T-helper 22 cell (primary cell): ENCODE measurements around the gene RTL10.
"Not testable (repeated sequence)": the region's sequence is repeated elsewhere in the genome, so short reads cannot be mapped to it uniquely, and the experiment has no call there.

ENCODE experiments used
- DNase-seq: peaks from one replicate; pipeline ENCODE4 v3.0.0-alpha.2; 2020; ENCODE audit warnings: low read depth

Gene RTL10

DNA sequence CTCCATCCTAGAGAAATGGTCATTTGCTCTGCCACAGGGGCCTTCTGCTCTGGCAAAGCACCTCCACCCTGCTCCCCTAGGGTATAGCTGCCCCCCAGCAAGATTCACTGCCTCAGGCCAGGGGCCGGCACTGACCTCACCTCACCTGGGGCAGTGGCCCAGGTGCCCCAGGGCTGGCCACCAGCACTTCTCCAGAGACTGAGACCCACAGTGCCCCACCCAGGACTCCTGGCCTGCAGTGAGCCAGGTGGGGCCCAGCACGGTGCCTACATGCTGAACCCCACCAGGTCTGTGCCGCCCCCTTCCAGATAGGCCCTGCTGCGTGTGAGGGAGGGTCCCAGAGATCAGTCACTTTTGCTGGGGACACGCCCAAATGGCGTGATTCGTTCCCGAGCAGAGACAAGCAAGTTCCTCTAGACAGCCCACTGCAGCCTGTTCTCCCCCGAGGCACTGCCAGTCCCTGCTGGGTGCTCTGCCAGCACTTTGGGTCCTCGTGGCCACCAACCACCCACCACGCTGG lies 10.8 kb downstream of the RTL10 start:
- DNase-seq: no peak

DNA sequence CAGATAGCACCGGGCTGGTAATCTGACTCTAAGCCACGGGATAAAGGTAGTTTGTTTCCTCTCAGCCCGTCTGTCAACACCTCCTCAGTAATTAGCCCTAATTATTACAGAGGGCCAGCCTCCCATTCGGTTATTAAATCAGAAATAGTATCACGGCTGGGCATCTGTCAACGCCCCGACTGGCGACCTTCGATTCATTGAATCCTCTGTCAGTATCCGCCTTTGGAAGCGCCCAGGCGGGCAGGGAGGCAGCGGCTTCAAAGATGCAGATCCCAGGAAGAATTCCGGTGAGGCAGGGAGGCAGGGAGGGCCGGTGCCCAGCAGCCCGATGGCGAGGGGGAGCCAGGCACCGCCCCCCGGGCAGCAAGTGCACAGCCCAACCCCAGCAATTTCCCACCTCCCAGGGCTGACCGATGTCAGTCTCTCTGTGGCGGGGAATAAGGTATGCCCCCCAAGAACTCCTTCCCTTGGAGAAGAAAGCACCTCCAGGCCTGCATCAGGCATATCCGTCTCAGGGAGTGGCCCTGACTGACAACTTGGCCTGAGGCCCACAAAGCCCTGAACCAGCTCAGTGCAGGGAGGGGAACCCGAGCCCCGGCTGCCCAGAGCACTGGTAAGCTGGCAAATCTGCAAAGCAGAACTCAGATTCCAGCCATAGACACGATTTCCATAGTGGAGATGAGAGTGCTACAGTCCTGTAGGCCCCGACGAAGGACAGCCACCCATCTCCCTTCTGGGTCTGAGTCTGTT lies 11.4 kb downstream of the RTL10 start:
- no peak for DNase-seq

DNA sequence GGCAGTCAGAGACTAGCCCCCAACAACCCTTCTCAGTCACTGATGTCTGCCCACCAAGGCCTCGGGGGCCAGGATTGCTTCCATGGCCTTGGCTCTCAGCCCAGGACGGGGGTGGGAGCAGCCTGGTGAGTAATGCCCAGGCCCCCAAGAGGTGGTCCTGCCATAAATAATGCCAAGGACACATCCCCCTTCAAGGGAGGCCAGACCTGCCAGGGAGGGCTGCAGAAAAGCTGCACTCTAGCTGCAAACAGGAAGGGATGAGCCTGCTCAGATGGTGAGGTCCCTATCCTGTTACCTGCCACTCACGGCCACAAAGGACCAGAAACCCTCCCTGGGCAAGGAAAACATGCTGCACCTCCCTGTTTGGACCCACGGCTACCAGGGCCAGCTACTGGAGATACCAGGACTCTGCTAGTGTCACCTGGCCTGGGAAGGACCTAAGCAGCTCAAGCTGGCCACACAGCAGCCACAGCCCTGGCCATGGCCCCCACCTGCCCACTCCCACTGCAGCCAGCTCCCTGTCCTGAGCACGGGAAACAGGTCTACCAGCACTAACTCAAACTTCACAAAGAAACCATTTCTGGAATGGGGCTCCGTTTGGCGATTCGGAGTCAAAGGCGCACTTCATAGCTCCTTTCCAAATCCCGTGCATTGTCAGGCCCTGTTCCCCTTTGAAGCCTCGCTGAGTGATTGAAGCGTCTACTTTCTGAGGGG lies 12.1 kb downstream of the RTL10 start:
- no peak for DNase-seq

DNA sequence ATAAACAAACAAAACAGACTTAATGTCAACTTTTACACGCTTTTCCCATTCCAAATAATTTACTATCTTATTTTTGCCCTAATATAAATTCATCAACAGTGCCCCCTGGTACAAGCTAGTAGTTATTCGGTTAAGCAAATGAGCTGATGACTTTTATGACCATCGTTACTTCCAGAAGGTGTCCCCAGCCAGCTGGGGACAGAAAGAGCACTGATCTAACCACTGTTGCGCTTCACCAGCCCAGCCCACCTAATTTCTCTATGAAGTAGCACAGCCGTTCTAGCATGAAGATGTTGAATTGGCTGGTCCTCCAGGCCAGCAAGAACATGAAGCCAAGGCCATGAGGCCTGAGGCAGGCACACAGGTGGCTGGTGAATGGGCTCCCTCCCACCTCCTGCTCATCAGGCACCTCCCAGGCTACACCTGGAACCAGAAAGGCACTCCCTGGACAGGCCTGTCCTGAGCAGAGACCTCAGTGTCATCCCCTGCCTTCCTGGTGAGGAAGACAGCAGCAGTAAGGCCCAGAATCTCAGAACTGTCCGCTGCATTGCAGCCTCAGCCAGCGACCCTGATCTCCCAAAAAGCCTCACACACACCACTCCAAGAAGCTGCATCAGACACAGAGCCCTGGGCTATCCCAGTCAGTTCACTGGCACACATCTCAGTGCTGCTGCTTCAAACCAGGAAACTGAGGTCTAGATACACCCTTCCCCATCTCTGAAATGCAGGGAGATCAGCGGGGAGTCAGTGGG lies 12.9 kb downstream of the RTL10 start:
- no peak for DNase-seq

DNA sequence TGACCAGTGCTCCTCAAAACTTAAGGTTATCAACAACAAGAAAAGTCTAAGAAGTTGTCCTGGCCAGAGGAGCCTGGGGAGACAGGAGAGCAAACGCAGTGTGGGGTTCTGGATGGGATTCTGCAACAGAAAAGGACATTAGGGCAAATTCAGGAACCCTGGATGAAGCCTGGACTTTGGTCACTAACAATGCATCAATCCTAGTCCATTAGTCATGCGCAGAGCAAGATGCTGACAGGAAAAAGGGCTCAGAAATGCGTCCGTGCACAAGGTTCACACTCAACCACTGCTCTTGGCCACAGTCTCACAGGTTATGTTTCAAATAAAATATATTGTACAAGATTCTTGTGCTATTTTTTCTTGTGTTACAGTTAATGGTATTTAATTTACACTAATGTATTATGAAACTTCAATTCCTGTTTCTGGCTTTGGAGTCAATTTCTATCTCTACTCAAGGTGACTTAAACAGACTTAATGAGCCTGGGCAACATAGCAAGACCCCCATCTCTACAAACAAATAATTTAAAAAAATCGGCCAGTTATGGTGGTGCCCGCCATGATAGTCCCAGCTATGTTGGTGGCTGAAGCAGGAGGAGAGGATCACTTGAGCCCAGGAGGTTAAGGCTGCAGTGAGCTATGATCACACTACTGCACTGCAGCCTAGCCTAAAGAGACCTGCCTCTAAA lies 13.6 kb downstream of the RTL10 start:
- DNase-seq: no peak

DNA sequence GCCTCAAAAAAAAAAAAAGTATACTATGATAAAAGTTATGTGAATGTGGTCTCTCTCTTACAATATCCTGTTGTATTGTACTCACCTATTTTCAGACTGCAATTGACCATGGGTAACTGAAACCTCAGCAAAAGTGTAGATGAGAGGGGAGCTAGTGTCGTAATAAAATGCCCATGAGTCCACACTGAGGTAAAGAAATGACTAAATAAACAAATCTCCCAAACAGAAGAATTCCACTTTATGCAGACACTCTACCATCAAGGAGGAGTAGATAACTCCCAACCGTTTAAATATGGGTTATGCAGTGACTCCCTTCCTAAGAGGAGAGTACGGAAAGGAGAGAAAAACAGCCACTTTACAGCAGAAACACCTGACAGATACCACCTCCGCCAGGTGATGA lies 14.6 kb downstream of the RTL10 start:
- DNase-seq: no peak

DNA sequence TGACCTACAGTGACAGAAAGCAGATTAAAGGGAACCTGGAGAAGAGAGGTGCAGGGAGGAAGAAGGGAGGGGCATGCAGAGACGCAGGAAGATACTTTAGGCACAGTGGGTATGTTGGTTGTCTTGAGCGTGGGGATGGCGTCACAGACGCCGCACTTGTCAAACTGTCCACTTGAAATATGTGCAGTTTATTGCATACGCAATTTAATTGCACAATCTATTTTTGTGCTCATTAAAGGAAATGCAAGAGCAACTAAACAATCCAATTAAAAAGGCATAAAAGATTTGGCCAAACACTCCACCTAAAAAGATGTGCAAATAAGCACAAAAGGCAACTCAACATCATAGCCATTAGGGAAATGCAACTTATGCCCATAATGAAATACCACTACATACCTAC lies 16.8 kb downstream of the RTL10 start:
- no peak for DNase-seq

DNA sequence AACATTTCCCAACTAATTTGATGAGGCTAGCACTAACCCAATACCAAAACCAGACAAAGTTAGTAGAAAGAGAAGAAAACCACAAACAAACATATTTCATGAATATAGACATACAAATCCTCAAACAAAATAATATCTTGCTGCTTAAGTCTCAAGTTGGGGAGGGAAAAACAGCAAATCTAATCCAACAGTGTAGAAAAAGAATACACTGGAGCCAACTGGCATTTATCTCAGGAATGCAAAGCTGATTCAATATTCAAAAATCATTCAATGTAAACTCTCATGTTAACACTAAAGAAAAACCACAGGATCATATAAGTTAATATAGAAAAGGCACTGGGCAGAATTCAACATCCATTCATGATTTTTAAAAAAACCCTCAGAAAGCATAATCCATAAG lies 18.2 kb downstream of the RTL10 start:
- no peak for DNase-seq

DNA sequence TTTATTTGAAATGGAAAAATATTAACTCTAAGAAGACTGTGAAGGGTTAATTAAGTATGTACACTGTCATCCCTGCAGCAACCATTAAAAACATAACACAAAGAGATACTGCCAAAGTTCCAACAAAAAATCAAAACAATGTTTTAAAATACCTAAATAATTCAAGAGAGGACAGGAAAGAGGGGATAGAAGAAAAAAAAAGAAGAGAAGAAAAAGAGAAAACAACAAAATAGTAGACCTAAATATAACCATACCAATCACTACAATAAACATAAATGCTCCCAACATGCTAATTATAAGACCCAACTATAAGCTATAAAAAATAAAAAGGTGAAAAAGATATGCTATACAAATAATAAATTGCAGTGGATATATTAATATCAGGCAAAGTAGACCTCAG lies 20.1 kb downstream of the RTL10 start:
- DNase-seq: no peak

DNA sequence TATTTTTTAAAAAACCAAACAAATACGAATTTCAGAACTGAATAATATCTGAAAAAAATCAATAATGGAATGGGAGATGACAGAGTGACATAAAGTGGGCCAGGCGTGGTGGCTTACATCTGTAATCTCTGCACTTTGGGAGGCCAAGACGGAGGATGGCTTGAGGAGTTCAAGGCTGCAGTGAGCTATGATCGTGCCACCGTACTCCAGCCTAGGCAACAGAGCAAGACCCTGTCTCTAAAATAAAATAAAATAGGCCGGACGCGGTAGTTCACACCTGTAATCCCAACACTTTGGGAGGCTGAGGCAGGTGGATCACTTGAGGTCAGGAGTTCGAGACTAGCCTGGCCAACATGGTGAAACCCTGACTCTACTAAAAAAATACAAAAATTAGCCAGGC lies 21.3 kb downstream of the RTL10 start:
- not testable (repeated sequence) for DNase-seq

DNA sequence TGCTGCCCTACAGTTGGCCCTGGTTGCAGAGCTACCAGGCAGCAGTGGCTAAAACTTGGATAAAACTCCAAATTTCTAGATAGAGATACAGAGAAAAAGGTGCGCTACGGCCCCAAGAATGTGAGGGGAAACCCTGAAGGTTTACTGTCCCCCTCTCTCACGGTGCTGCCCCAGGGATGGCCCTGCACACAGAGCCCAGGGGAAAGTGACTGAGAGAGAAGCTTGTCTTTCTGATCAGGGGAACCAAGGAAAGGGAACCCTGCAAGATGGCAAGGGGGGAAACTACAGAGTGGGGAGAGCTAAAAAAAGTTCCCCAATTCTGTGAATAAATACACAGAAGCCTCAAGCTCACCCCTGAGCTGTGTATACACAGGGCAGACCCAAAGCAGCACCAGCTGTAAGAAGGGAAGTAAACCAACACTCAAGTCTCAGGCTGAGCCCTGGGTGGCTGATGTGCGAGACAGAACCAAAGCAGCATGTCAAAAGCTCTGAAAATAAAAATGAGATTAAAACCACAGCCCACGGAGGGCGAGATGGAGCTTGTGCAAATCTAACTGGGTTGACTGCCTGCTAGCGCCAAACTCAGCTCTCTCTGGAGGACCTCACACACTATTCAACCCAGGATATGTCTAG lies 22.1 kb downstream of the RTL10 start:
- DNase-seq: no peak

DNA sequence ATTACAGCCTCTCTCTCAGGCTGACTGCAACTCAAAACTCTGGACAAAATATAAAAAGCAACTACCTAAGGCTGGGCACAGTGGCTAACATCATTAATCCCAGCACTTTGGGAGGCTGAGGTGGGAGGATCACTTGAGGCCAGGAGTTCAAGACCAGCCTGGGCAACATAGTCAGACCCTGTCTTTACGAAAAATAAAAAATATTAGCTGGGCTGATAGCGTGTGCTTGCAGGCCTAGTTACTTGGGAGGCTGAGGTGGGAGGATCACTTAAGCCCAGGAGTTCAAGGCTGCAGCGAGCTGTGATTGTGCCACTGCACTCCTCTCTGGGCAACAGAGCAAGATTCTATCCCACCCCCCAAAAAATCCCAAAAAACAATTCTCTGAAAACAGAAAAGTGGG lies 22.7 kb downstream of the RTL10 start:
- DNase-seq: not testable (repeated sequence)

DNA sequence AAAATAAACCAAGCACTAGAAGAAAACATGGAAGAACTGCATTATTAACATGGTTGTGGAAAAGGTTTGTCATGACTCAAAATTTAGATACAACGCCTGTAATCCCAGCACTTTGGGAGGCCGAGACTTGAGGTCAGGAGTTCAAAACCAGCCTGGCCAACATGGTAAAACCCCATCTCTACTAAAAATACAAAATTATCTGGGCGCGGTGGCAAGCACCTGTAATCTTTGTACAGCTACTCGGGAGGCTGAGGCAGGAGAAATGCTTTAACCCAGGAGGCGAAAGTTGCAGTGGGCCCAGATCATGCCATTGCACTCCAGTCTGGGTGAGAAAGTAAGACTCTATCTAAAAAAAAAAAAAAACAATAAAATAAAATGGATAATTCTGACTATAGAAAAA lies 23.7 kb downstream of the RTL10 start:
- DNase-seq: no peak

DNA sequence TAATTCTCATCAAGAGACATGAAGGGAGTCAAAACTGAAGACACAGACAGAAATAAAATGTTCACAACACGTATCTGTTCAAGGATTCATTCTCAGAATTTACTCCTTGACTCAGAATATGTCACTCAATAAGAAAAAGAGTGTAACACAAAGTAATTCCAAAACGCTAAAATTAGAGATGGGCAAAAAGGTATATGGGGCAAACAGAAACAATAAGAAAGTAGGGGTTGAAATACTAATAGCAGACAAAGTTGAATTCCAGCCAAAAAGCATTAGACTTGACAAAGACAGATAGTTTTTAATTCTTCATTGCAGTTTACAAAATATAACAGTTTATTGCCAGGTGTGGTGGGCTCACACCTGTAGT lies 26.7 kb downstream of the RTL10 start:
- no peak for DNase-seq

DNA sequence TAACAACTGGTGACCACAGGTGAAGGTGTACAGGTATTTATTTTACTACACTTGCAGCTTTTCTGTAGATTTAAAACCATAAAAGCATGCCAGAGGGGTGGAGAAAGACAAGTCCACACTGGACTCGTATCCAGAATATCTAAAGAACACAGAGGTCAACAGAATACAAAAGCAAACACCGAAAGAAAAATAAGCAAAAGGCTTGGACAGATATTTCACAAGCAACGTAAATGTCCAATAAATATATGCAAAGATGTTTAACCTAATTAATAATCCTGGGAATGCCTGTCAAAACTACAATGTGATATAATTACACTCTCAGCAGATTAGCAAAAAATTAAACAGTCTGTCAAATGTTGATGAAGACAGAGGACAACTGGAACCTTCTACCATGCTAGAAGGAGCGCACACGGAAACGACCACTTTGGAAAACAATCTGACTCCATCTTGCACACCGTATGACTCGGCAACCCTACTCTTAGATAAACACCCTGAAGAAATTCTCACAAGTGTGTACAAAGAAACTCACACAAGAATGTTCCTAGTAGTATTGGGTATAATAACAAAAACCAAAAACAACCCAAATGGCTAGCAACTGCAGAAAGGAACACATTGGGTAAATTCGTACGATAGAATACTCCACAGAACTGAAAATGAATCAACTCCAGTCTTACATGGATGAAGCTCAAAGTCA lies 27.2 kb downstream of the RTL10 start:
- DNase-seq: no peak

DNA sequence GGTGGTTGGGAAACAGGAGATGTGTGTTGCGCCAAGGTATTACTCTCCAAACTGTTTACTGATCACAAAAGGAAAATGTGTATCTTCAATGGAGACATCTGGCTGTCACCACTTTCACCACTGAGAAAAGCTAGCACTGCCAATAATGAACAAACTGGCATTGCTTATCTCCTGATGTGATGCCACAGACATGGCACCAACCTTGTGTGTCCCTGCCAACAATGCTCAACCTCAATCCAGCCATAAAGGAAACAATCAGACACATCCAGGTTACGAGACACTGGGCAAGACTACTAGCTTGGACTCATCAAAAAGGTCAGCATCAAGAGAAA lies 28.1 kb downstream of the RTL10 start:
- no peak for DNase-seq

DNA sequence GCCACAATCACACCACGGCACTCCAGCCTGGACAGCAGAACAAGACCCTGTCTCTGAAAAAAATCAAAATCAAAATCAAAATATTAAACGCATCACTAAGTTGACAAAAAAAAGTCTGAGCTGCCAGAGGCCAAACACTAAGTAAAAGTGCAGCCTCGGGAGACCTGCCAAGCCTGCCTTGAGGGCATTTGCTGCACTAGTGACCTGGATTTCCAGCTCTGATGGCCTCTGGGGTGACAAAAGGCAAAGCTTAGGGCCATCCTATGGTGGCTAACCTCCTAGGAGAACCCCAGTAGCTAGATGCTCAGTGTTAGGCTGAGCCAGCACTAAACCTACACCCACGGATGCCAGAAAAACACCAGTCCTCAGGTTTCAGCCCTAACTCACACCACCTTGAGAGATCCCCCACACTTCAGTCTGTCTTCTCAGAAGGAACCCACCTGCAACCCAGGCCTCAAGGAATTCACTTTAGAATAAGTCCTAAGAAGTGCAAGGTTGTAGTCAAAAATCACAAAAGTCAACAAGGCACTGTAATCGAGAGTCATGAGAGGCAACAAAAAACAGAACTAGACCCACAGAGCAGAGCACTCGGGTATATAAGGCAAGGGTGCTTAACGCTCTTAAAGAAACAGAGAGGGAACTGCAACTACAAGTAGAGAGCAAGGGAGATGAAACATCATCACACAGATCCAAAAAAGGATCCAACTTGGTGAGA lies 28.6 kb downstream of the RTL10 start:
- no peak for DNase-seq

DNA sequence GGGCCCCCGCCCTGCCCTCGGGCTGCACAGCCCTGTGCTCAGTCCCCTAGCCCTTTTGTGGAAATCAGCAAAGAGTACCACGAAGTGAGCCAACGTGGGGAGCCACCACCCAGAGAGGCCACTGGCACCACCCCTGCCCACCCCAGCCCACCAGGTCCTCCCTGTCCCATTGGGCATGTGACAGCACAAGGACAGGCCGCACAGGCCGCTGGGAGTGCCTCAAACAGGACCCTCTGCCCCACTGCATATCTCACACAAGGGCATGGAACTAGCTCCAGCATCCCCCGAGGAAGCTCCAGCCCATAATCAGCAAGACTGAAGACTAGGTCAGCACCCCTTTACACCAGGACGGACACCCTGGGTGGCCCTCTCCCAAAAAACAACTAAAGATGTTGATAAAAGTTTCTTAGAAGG lies 29.7 kb downstream of the RTL10 start:
- DNase-seq: no peak

DNA sequence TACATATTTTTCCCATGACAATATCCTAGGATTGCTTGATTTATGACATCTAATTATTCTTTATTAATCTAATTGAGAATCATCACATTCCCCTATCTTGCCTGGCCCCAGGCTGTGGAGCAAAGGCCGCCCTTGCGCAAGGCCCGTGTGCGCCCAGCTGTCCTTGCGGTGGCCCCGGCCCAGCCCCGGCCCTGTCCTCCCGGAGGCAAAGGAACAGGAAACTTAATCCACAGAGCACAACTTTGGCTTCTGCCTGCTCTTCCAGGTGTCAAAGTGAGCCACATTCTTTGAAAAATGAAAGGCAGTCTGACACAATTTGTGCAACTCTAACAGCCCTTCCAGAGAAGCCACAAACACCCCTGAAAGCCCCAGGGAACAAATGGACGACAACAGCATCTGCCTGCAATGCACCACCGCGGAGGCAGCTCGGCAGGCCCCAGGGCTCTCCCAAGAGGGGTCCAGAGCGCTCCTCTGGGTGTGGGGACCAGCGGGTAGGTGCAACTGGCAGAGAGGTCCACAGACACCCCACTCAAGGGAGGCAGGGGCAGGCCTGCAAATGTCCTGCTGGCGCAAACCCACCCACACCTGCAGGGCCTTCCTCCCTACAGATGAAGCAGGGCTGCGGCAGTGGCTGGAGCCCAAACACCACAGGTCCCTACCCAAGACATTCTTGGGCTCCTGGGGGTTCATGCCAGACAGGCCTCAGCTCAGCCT lies 30.3 kb downstream of the RTL10 start:
- no peak for DNase-seq

DNA sequence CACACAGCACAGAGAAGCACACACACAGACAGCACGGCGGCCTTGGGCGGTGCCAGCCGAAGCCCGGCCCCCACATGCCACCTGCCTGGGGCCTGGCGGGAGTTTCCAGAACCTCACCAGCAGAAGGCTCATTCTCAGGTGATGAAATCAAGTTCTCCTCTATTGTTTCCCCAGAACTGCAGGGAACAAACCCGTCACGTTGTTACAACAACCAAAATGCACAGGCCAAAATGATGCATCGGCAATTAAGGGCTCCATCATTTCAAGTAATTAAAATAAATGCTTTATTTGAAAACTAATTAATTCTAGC lies 30.8 kb downstream of the RTL10 start:
- no peak for DNase-seq
